Ovary (tissue), 9 donors: ENCODE measurements around the gene TRIM3. TPM values are rescaled to one million over a fixed set of nuclear protein-coding genes. Genes with fewer than 3 reads are reported as not detected.

Experiments
- DNase-seq, 5 donors: peaks; one replicate each; pipeline ENCODE4 v3.0.0-alpha.2; 2019 to 2020
- H3K27ac ChIP-seq, 2 donors: fragments of 200-600 bp; one replicate each; pipeline versions ENCODE4 v1.5.1 to v1.8.0; 2019 to 2022
- H3K27me3 ChIP-seq: fragments of 200-600 bp; one replicate; pipeline ENCODE4 v1.8.0; 2022
- H3K36me3 ChIP-seq: fragments of 200-600 bp; sonication (generic); one replicate; pipeline ENCODE4 v1.5.1; 2019
- H3K4me1 ChIP-seq: one replicate; pipeline ENCODE4 v1.8.1; 2013; ENCODE audit warnings: mild to moderate bottlenecking, moderate library complexity; ENCODE audit not compliant: insufficient read depth
- H3K4me3 ChIP-seq: fragments of 200-600 bp; sonication (generic); one replicate; pipeline ENCODE4 v1.5.1; 2017
- H3K9me3 ChIP-seq, 2 donors: fragments of 200-600 bp in 1 of 2; sonication (generic) in 1 of 2; one replicate each; pipeline versions ENCODE4 v1.5.1 to v1.8.1; 2013 to 2019; ENCODE audit warnings: mild to moderate bottlenecking in 1 of 2, moderate library complexity in 1 of 2
- CTCF ChIP-seq, 3 donors: fragments of 450-650 bp in 2 of 3; fragments of 200-600 bp in 1 of 3; IDR thresholded peaks; one replicate each; pipeline versions ENCODE4 v1.5.1 to v1.8.0; 2016 to 2022; ENCODE audit warnings: antibody characterized with exemption in 3 of 3, mild to moderate bottlenecking in 1 of 3
- EP300 ChIP-seq: sonication (generic); formaldehyde crosslinking; IDR thresholded peaks from one replicate; pipeline ENCODE4 v1.6.1; 2017; ENCODE audit warnings: antibody characterized with exemption
- POLR2A ChIP-seq: fragments of 450-650 bp; IDR thresholded peaks from one replicate; pipeline ENCODE4 v1.6.1; 2017; ENCODE audit warnings: antibody characterized with exemption, mild to moderate bottlenecking, moderate library complexity
- WGBS, 3 donors: extraction: QIAGEN DNeasy Blood & Tissue Kit in 1 of 3; methylation state at CpG; one replicate each; pipeline versions ENCODE4 v1.1.5 to v1.1.7; 2013 to 2017; 5-methylcytosine and 5-hydroxymethylcytosine counted together
- intact Hi-C, 4 donors: fragments of 100-400 bp; cut with DNase I; formaldehyde crosslinking; loops; one replicate each; pipeline versions ENCODE4 v1.11.0 to v1.15.1; 2022 to 2023
- polyA plus RNA-seq, 2 donors: library from polyadenylated mRNA; stranded (reverse); fragments of 200-250 nt in 1 of 2; fragments of 350-450 nt in 1 of 2; fragmentation: Illumina TruSeq in 1 of 2; extraction: RNeasy Lipid Tissue Mini Kit (QIAGEN cat#74804) in 1 of 2; gene quantifications; one replicate each; pipeline ENCODE4 v1.2.3, GENCODE V29; 2013 to 2014
- total RNA-seq, 7 donors: library from RNA; depleted of rRNA in 2 of 7; stranded (reverse); fragments of >200 nt in 2 of 7; fragmentation: NEBNext Ultra II Directional in 3 of 7; extraction: Animal tissue kit (Norgen Biotek cat#: 25700) in 3 of 7; gene quantifications; one replicate each; pipeline versions ENCODE4 v1.1.0 to v1.2.4, GENCODE V29; 2016 to 2023
- donor health status: DM: no; HTN: no; CAD: no; lungs with moderate emphysema.
- donor health status: DM: no; HTN: no; CAD: no.
- donor health status: Bipolar disorder and iron deficiency.
- donor health status: DM: yes; HTN: yes; CAD: no.
- donor health status: DM: no; HTN: no; CAD: no.
- donor health status: DM: yes; HTN: yes; CAD: no.

TRIM3 gene
- total and polyA plus RNA-seq, 9 donors, result 9.7 to 27.4 (median 18.4) TPM

- WGBS, 3 donors, result 92 to 95% (median 93%) methylated on average over 10 of the region's 10 CpGs
- no peak for DNase-seq
- H3K27me3 ChIP-seq, result no peaks in the 10 kb centered on the region
- no peak overlapping the region for H3K27ac ChIP-seq
- TF ChIP-seq POLR2A, result no peak
- no peak for TF ChIP-seq EP300
- no peak for TF ChIP-seq CTCF (IDR thresholded peaks at IDR 0.05)
- intact Hi-C loops, result no loop called here
- no peaks in the 10 kb centered on the region for H3K36me3 ChIP-seq
- H3K4me3 ChIP-seq, result no peak overlapping the region
- no peaks in the 10 kb centered on the region for H3K9me3 ChIP-seq
- H3K4me1 ChIP-seq, result peaks cover 4% of the 10 kb centered on the region
These were observed 62.1 kb downstream of the TRIM3 start for GRCh38 chr11:6411594-6412031.

GRCh38 chr11:6410695-6411430 is 62.9 kb downstream of the TRIM3 start:
- peaks cover 1% of the 10 kb centered on the region for H3K4me1 ChIP-seq
- no peak overlapping the region for H3K4me3 ChIP-seq
- H3K27me3 ChIP-seq, result no peaks in the 10 kb centered on the region
- TF ChIP-seq EP300, result no peak
- TF ChIP-seq CTCF (IDR thresholded peaks at IDR 0.05), result no peak
- no peak for TF ChIP-seq POLR2A
- intact Hi-C loops, result no loop called here
- no peak for DNase-seq
- no peaks in the 10 kb centered on the region for H3K36me3 ChIP-seq
- H3K27ac ChIP-seq, result no peak overlapping the region
- H3K9me3 ChIP-seq, result no peaks in the 10 kb centered on the region
- WGBS, 3 donors, result 84 to 90% (median 88%) methylated on average over 17 to 23 of the region's 23 CpGs

GRCh38 chr11:6406370-6406769 is 67.4 kb downstream of the TRIM3 start:
- peaks cover 5% of the 10 kb centered on the region for H3K4me1 ChIP-seq
- H3K4me3 ChIP-seq, result no peak overlapping the region
- WGBS, 3 donors, result 33 to 34% (median 33%) methylated on average over 2 of the region's 2 CpGs
- intact Hi-C loops, result no loop called here
- H3K9me3 ChIP-seq, result no peaks in the 10 kb centered on the region
- no peaks in the 10 kb centered on the region for H3K36me3 ChIP-seq
- no peak overlapping the region for H3K27ac ChIP-seq
- no peaks in the 10 kb centered on the region for H3K27me3 ChIP-seq
- DNase-seq, result no peak
- TF ChIP-seq EP300 (no peak), POLR2A (no peak), CTCF (IDR thresholded peaks at IDR 0.05) (no peak)

GRCh38 chr11:6405846-6406245 is 67.9 kb downstream of the TRIM3 start:
- Histone ChIP-seq H3K9me3 (no peaks in the 10 kb centered on the region), H3K36me3 (no peaks in the 10 kb centered on the region), H3K4me3 (no peak overlapping the region), H3K27me3 (no peaks in the 10 kb centered on the region), H3K4me1 (peaks cover 5% of the 10 kb centered on the region), H3K27ac (no peak overlapping the region)
- 85 to 91% (median 91%) methylated on average over 6 of the region's 6 CpGs for WGBS, 3 donors
- no peak for DNase-seq
- TF ChIP-seq CTCF (IDR thresholded peaks at IDR 0.05) (no peak), EP300 (no peak), POLR2A (no peak)
- intact Hi-C loops, result no loop called here
